SK-N-SH (cell line): ENCODE data around the gene SLC26A2. TPM values are rescaled to one million over a fixed set of nuclear protein-coding genes. Genes with fewer than 3 reads are reported as not detected.

Experiments
- CTCF ChIA-PET: fragments of 300-600, 350-600 bp; formaldehyde crosslinking; extraction: SDS; loops from one replicate; lab custom pipeline; 2021; lab: Yijun Ruan, JAX
- POLR2A ChIA-PET: fragments of 350-600 bp; sonication (Branson Sonifier 250); formaldehyde crosslinking; extraction: SDS; loops from one replicate; lab custom pipeline; 2020; ENCODE audit warnings: antibody characterized with exemption, inconsistent platforms; lab: Yijun Ruan, JAX
- DNase-seq: peaks from one replicate; pipeline ENCODE4 v3.0.0; 2012
- H2AFZ ChIP-seq: fragments of 200-600 bp; sonication (generic); 2 replicates; pipeline ENCODE4 v1.8.1; 2016; ENCODE audit warnings: antibody characterized with exemption, mild to moderate bottlenecking, low read depth
- H3F3A ChIP-seq: fragments of 200-600 bp; sonication (generic); replicated peaks from 2 replicates; pipeline ENCODE3; 2016; ENCODE audit warnings: antibody characterized with exemption, mild to moderate bottlenecking; ENCODE audit not compliant: insufficient read depth
- H3K27ac ChIP-seq, 2 experiments: fragments of 200-500 bp in 1 of 2; fragments of 200-600 bp in 1 of 2; sonication (Bioruptor generic) in 1 of 2; sonication (generic), shearing (Covaris generic) in 1 of 2; 2 replicates each; pipeline versions ENCODE4 v1.5.1 to v1.6.1; 2014 to 2016; ENCODE audit warnings: low read depth in 2 of 2, inconsistent platforms in 1 of 2, low read length in 1 of 2, mild to moderate bottlenecking in 1 of 2, mixed read lengths in 1 of 2
- H3K27me3 ChIP-seq: fragments of 200-600 bp; sonication (generic), shearing (Covaris generic); 2 replicates; pipeline ENCODE4 v1.6.1; 2016; ENCODE audit warnings: mixed run types; ENCODE audit not compliant: insufficient read depth
- H3K36me3 ChIP-seq, 2 experiments: fragments of 200-500 bp in 1 of 2; fragments of 200-600 bp in 1 of 2; sonication (Bioruptor generic) in 1 of 2; sonication (generic) in 1 of 2; replicated peaks in 1 of 2; 2 replicates each; pipeline versions ENCODE3 to v1.5.1; 2014 to 2016; ENCODE audit warnings: low read length in 1 of 2, mild to moderate bottlenecking in 1 of 2; ENCODE audit not compliant: insufficient read depth in 2 of 2, control insufficient read depth in 1 of 2
- H3K4me1 ChIP-seq, 2 experiments: fragments of 200-500 bp in 1 of 2; fragments of 200-600 bp in 1 of 2; sonication (Bioruptor generic) in 1 of 2; sonication (generic), shearing (Covaris generic) in 1 of 2; 2 replicates each; pipeline versions ENCODE4 v1.5.1 to v1.6.1; 2014 to 2016; ENCODE audit warnings: low read depth in 1 of 2, low read length in 1 of 2, mixed run types in 1 of 2; ENCODE audit not compliant: insufficient read depth in 2 of 2, control insufficient read depth in 1 of 2
- H3K4me2 ChIP-seq: fragments of 200-600 bp; sonication (generic), shearing (Covaris generic); 2 replicates; pipeline ENCODE4 v1.6.1; 2017; ENCODE audit warnings: mixed run types
- H3K4me3 ChIP-seq, 2 experiments: fragments of 200-500 bp in 1 of 2; fragments of 200-600 bp in 1 of 2; sonication (Bioruptor generic) in 1 of 2; sonication (generic), shearing (Covaris generic) in 1 of 2; 2 replicates each; pipeline versions ENCODE4 v1.5.1 to v1.8.1; 2014 to 2016; ENCODE audit warnings: low read depth in 2 of 2, inconsistent platforms in 1 of 2, low read length in 1 of 2, mild to moderate bottlenecking in 1 of 2, mixed read lengths in 1 of 2, moderate library complexity in 1 of 2
- H3K79me2 ChIP-seq: fragments of 200-600 bp; sonication (generic); 2 replicates; pipeline ENCODE4 v1.8.1; 2017; ENCODE audit warnings: mild to moderate bottlenecking; ENCODE audit not compliant: insufficient read depth
- H3K9ac ChIP-seq: fragments of 200-600 bp; sonication (generic); 2 replicates; pipeline ENCODE4 v1.6.1; 2017; ENCODE audit warnings: mixed run types
- H3K9me2 ChIP-seq: fragments of 200-600 bp; sonication (generic); 2 replicates; pipeline ENCODE4 v1.6.1; 2017; ENCODE audit warnings: mixed run types
- H3K9me3 ChIP-seq: fragments of 200-600 bp; sonication (generic); 2 replicates; pipeline ENCODE4 v1.6.1; 2017; ENCODE audit warnings: mixed run types, mild to moderate bottlenecking, moderate library complexity
- H4K20me1 ChIP-seq: fragments of 200-600 bp; sonication (generic); 2 replicates; pipeline ENCODE4 v1.6.1; 2017; ENCODE audit warnings: mild to moderate bottlenecking, mixed run types; ENCODE audit not compliant: insufficient read depth
- CHD2 ChIP-seq: fragments of 150-350 bp; IDR thresholded peaks from 2 replicates; pipeline ENCODE4 v1.6.1; 2018; ENCODE audit warnings: low read length; ENCODE audit not compliant: partially characterized antibody
- FOSL2 ChIP-seq: IDR thresholded peaks from 2 replicates; pipeline ENCODE4 v1.4.0; 2012; ENCODE audit warnings: low read depth, mild to moderate bottlenecking, moderate library complexity, borderline replicate concordance
- FOXJ3 ChIP-seq: sonication (generic); formaldehyde crosslinking; IDR thresholded peaks from 2 replicates; pipeline ENCODE4 v1.5.1; 2020; ENCODE audit warnings: mild to moderate bottlenecking, missing genetic modification reagents
- FOXM1 ChIP-seq: IDR thresholded peaks from 2 replicates; pipeline ENCODE4 v1.4.0; 2012; ENCODE audit warnings: low read depth, mild to moderate bottlenecking
- JUND ChIP-seq: IDR thresholded peaks from 2 replicates; pipeline ENCODE4 v1.4.0; 2012
- MEF2A ChIP-seq: IDR thresholded peaks from 2 replicates; pipeline ENCODE4 v1.4.0; 2012; ENCODE audit warnings: low read depth, borderline replicate concordance
- NFIC ChIP-seq: IDR thresholded peaks from 2 replicates; pipeline ENCODE4 v1.4.0; 2012; ENCODE audit warnings: borderline replicate concordance
- NRF1 ChIP-seq: IDR thresholded peaks from 2 replicates; pipeline ENCODE4 v1.6.1; 2012; ENCODE audit warnings: low read depth, mild to moderate bottlenecking, low read length
- POLR2AphosphoS5 ChIP-seq: IDR thresholded peaks from 2 replicates; pipeline ENCODE4 v1.6.1; 2012; ENCODE audit warnings: low read depth, low read length
- RAD21 ChIP-seq: IDR thresholded peaks from 2 replicates; pipeline ENCODE4 v1.6.1; 2012; ENCODE audit warnings: mild to moderate bottlenecking, low read length
- RCOR1 ChIP-seq: fragments of 150-350 bp; IDR thresholded peaks from 2 replicates; pipeline ENCODE4 v1.6.1; 2017; ENCODE audit warnings: antibody characterized with exemption, low read length
- RFX5 ChIP-seq: IDR thresholded peaks from 2 replicates; pipeline ENCODE4 v1.6.1; 2012; ENCODE audit warnings: mild to moderate bottlenecking, improper control_type of control experiment, low read length
- RXRA ChIP-seq: IDR thresholded peaks from 2 replicates; pipeline ENCODE4 v1.4.0; 2012; ENCODE audit warnings: low read depth, mild to moderate bottlenecking, borderline replicate concordance
- SIN3A ChIP-seq: IDR thresholded peaks from 2 replicates; pipeline ENCODE4 v1.6.1; 2012; ENCODE audit warnings: low read depth, mild to moderate bottlenecking, low read length, moderate library complexity, borderline replicate concordance
- TAF1 ChIP-seq: IDR thresholded peaks from 2 replicates; pipeline ENCODE4 v1.6.1; 2012; ENCODE audit warnings: low read depth, mild to moderate bottlenecking, low read length, moderate library complexity, borderline replicate concordance
- TEAD4 ChIP-seq: IDR thresholded peaks from 2 replicates; pipeline ENCODE4 v1.4.0; 2012; ENCODE audit warnings: mild to moderate bottlenecking, borderline replicate concordance; ENCODE audit not compliant: insufficient read depth
- YY1 ChIP-seq: IDR thresholded peaks from 2 replicates; pipeline ENCODE4 v1.4.0; 2012; ENCODE audit warnings: low read depth, mild to moderate bottlenecking
- WGBS: methylation state at CpG from one replicate; pipeline ENCODE4 v1.1.6; 2017; ENCODE audit warnings: low lambda C conversion rate; 5-methylcytosine and 5-hydroxymethylcytosine counted together
- polyA plus RNA-seq, 3 experiments: library from polyadenylated mRNA; depleted of rRNA; stranded (reverse); fragments of >200 nt; gene quantifications; 2 replicates each; pipeline ENCODE4 v1.2.3, GENCODE V29; 2012
- TF ChIP-seq, protein P1 (sequence below): IDR thresholded peaks from 2 replicates; pipeline ENCODE4 v1.4.0; 2012; ENCODE audit warnings: low read depth, borderline replicate concordance
- TF ChIP-seq, protein P2 (sequence below): IDR thresholded peaks from 2 replicates; pipeline ENCODE4 v1.6.1; 2012; ENCODE audit warnings: mild to moderate bottlenecking, low read depth, low read length, moderate library complexity

The SLC26A2 gene
- polyA plus RNA-seq, 1 of the 3 experiments (the other 2 are of a cell fraction) = 1.3 TPM

DNA sequence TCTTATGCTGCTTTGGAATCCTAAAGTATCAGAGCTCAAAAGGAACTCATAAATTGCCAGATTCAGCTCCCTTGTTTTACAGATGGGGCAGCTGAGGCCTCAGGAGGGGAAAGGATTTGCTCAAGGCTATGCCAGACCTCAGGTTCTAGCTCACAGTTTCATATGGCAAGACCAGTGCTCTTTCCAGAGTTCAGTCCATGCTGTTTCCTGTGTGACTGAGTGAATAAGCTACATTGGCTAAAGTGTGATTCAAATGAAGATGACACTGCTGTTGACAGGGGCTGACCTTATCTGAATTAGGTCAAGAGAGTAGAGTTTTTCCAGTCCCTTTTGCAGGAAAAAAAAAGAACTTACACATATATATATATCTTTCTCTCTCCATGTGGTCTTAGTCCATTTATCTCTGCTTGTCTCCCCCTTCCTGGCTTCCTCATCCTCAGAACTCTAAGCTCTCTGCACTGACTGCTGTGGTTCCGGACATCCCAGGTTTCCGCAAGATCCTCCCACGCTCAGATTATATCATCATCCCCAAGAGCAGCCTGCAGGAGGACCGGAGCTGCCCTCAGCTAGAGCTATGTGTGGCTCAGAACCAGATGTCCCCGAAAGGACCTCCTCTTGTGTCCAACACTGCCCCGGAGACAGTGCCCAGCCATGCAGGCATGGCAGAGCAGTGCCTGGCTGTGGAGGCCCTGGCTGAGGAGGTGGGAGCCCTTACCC is 49.3 kb downstream of the SLC26A2 start:
- no peak for DNase-seq
- H3K27ac ChIP-seq = no peak overlapping the region; a peak in 1 of 4 replicates
- no peaks in the 10 kb centered on the region for H3K27me3 ChIP-seq
- POLR2A ChIA-PET = no interaction called here
- H3K4me2 ChIP-seq = no peak overlapping the region
- no peak overlapping the region for H3K4me3 ChIP-seq
- H3K9me3 ChIP-seq = no peaks in the 10 kb centered on the region
- no peaks in the 10 kb centered on the region for H3K9me2 ChIP-seq
- H2AFZ ChIP-seq = no peak overlapping the region
- CTCF ChIA-PET = no interaction called here
- H4K20me1 ChIP-seq = peaks cover 4% of the 10 kb centered on the region; the same call in 1 of the 2 replicates
- H3K9ac ChIP-seq = no peak overlapping the region
- H3K4me1 ChIP-seq = no peaks in the 10 kb centered on the region
- H3K79me2 ChIP-seq = peaks cover 79% of the 10 kb centered on the region
- 88% methylated on average over 5 of the region's 6 CpGs for WGBS
- H3K36me3 ChIP-seq = peaks cover 79 to 89% of the 10 kb centered on the region in 2 experiments
- no peaks in the 10 kb centered on the region for H3F3A ChIP-seq
- TF ChIP-seq TEAD4 (no peak), SIN3A (no peak), JUND (no peak), CHD2 (no peak), POLR2AphosphoS5 (no peak), FOXJ3 (no peak), YY1 (no peak), NFIC (no peak), RXRA (no peak), FOSL2 (no peak), RFX5 (no peak), RAD21 (no peak), TAF1 (no peak), NRF1 (no peak), FOXM1 (no peak), MEF2A (no peak), RCOR1 (no peak)
- TF ChIP-seq, protein P1, sequence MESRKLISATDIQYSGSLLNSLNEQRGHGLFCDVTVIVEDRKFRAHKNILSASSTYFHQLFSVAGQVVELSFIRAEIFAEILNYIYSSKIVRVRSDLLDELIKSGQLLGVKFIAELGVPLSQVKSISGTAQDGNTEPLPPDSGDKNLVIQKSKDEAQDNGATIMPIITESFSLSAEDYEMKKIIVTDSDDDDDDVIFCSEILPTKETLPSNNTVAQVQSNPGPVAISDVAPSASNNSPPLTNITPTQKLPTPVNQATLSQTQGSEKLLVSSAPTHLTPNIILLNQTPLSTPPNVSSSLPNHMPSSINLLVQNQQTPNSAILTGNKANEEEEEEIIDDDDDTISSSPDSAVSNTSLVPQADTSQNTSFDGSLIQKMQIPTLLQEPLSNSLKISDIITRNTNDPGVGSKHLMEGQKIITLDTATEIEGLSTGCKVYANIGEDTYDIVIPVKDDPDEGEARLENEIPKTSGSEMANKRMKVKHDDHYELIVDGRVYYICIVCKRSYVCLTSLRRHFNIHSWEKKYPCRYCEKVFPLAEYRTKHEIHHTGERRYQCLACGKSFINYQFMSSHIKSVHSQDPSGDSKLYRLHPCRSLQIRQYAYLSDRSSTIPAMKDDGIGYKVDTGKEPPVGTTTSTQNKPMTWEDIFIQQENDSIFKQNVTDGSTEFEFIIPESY = no peak
- TF ChIP-seq, protein P2, sequence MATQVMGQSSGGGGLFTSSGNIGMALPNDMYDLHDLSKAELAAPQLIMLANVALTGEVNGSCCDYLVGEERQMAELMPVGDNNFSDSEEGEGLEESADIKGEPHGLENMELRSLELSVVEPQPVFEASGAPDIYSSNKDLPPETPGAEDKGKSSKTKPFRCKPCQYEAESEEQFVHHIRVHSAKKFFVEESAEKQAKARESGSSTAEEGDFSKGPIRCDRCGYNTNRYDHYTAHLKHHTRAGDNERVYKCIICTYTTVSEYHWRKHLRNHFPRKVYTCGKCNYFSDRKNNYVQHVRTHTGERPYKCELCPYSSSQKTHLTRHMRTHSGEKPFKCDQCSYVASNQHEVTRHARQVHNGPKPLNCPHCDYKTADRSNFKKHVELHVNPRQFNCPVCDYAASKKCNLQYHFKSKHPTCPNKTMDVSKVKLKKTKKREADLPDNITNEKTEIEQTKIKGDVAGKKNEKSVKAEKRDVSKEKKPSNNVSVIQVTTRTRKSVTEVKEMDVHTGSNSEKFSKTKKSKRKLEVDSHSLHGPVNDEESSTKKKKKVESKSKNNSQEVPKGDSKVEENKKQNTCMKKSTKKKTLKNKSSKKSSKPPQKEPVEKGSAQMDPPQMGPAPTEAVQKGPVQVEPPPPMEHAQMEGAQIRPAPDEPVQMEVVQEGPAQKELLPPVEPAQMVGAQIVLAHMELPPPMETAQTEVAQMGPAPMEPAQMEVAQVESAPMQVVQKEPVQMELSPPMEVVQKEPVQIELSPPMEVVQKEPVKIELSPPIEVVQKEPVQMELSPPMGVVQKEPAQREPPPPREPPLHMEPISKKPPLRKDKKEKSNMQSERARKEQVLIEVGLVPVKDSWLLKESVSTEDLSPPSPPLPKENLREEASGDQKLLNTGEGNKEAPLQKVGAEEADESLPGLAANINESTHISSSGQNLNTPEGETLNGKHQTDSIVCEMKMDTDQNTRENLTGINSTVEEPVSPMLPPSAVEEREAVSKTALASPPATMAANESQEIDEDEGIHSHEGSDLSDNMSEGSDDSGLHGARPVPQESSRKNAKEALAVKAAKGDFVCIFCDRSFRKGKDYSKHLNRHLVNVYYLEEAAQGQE = no peak
